Activated effector memory CD4-positive, alpha-beta T cell treated with anti-CD3 and anti-CD28 coated beads, Interleukin-2, amount 50 U/mL, for 16 hours (primary cell): ENCODE results near the gene FRRS1L.

Source experiments
- DNase-seq: peaks from one replicate; pipeline ENCODE4 v3.0.0-alpha.2; 2020

The FRRS1L gene

GRCh38 chr9:109101202-109101595, 65.8 kb downstream of the FRRS1L start:
- no peak for DNase-seq

GRCh38 chr9:109100543-109101201, 66.4 kb downstream of the FRRS1L start:
- DNase-seq = no peak

DNA sequence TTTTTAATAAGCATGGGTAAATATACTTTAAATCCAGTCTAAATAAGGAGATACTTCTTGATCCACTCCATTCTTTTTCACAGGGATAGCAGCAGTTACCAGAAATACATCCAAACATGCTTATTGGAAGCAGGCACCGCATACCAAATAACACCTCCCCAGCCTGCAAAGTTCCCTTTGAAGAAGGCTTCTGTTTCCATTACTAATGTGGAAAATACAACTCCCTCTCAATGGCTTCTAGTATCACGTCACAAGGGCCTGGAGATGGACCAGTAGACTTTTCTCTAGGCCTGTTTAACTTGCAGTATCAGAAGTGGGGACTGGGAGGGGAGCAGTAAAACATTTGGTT, 68.1 kb downstream of the FRRS1L start:
- no peak for DNase-seq

- no peak for DNase-seq
Measured at GRCh38 chr9:109098171-109098959, 68.7 kb downstream of the FRRS1L start.

DNA sequence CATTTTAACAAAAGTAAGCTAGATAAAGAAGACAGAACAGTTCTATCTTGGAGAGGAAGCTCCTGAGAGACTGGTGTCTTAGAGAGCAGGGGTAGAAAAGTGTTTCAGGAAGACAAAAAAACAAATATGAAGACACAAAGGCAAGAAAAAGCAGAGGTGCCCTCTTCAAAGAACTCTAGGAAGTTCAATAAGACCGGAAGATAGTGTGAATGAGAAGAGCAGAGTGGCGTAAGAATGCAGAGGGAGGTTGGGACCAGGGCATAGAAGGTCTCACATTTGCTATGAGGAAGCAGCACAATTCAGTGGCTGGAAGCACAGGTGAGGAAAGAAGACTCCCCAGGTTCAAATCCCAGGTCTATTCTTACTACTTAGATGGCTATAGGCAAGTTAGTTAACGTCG, 69.9 kb downstream of the FRRS1L start:
- DNase-seq = no peak

DNA sequence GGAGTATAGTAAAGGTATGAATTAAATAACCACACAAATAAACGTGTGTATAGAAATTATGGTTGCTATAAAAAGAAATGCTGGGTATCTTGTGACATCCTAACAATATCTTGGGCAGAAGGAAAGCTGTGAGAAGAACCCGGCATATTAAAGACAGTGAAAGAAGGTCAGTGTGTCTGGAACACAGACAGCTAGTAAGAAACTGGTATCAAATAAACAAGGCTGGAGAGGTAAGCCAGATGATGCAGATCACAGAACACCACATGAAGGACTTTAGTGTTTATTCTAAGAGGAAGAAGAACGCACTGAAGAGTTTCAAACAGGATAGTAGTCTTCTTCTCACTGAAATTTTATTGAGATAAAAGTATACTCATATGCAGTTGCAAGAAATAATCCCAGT, 71.7 kb downstream of the FRRS1L start:
- no peak for DNase-seq

GRCh38 chr9:109094268-109094667, 72.8 kb downstream of the FRRS1L start:
- no peak for DNase-seq

DNA sequence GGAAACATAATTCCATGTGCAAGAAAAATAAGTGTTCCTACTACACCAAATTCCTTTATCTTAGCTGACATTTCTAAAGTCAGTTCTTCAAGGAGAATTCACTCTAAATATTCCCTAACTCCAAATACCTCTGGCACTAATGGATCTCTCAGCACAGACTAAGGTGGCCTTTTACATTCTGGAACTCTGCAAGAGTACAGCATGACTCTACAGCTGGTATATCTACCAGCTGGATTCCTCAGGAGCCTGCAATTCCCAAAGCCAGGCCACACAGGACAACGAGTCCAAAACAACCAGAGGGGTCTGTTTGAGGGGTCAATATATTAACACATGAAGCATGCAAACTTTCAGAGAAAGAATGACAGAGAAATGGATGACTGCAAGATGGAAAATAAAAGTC, 74.5 kb downstream of the FRRS1L start:
- no peak for DNase-seq

DNA sequence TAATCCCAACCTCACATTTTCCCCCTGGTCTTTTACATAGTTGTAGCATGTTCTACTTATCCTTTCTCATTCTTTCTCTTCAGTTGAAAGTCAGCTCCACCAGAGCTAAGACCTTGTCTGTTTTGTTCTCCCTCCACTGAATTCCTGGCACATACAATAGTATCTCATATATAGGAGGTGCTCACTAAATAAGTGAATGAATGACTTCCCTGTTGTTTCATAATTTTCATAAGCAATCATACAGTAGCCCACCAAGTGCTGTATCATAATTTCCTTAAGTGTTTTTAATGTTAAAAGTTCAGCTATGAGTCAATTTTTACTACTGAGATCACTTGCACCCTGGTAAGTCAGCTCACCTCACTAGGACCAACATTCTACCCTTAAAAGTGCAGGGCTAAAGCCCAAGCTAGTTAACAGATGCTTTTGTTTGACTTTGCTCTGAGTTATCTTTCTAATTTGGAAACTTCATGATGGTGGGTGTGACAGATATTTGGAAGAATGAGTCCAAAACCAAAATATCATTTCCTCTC, 74.9 kb downstream of the FRRS1L start:
- no peak for DNase-seq

- no peak for DNase-seq
Measured at GRCh38 chr9:109088221-109088620, 78.8 kb downstream of the FRRS1L start.

DNA sequence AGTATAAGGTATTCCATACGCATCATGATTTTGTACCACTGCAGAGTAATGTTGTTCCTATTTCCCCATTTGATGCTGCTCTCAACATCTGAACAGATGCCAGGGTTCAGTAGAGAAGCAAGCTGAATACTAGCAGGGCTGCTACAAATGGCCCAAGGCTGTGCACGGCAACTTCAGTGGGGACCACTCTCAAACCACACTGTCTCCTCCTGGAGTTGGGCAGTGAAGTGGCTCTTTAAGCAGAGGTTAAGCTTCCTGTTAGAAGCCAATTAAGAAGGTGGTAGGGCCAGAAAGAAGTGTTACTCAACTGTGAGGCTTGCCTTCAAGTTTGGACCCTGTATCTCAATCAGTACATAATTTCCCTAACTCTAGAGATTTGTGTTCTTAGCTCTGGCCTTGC, 79.3 kb downstream of the FRRS1L start:
- DNase-seq = no peak

DNA sequence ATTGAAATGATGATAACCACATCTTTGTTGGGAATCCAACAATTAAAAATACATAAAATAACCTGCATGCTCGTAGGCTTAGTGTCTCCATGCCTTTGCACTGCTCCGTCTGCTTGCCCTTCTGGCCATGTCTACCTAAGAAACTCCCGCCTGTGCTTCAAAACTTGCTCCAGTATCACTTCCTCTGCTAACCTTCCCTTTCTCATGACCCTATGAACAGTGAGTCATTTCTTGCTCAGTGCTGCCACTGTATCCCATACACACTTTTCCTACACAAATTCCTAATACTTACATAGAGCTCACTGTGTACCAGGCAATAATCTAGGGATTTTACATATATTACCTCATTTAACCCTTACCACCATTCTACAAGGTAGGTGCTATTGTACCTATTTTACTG, 80.8 kb downstream of the FRRS1L start:
- no peak for DNase-seq

DNA sequence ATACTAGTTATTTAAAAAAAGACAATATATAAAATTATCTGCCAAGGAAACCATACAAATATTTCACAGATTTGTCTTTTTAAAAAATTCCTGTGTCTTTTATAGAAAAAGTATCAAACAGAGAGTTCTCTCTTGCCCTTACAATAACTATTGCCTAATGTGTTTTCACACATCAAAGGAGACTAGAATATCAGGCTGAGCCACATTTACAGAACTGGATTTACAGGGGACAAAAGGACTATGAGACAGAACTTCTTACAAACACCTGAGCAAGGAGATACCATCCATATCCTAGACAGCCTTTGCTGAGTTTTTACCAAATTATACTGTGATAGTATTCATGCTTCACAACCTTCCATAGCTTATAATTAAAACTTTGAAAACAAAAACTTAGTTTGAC, 81.5 kb downstream of the FRRS1L start:
- DNase-seq = no peak

GRCh38 chr9:109083813-109084405, 83.1 kb downstream of the FRRS1L start:
- DNase-seq = no peak

DNA sequence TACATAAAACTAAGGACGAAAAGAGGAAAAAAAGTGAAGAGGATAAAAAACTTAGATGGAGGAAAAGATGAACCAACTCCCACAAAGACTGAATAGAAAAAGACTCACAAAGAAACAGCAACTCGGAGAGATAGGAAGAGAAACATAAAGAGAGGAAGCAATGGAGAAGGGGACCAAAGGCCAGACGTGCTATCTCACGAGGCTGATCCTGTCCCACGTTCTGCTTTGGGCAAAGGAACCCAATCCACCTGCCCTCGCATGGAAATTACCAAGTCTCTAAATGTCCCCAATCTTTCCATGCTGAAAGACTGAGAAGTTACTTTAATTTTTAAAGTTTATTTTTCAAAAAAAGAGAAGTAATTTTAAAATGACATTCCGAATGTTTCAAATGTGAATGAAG, 83.9 kb downstream of the FRRS1L start:
- DNase-seq = no peak

DNA sequence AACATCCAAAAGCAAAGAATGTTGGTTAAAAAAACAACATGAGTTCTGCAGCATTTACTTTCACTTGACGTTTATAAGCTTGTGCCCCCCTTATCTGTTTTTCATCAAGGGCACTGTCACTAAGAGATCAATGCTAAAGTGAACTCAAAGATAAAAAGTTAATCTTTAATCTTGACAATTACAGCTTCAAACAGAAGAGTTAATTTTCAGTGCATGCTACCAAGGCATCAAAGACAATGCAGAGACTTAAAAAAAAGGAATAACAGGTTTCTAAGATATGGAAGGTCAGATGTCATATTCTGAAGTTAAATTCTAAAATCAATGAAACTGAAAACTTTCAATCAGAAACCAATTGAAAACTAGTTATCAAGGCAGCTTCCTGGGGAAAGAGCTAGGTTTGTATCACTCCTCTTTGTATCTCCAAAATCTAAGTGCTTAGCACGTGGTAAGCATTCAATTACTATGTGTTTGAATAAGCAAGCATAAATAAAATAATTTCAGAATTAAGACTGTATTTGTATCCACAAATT, 84.9 kb downstream of the FRRS1L start:
- DNase-seq = no peak
